Ecto neural progenitor cell (in vitro differentiated cells): ENCODE data around the gene KLHDC1.
A peak's percentile ranks its signal among the peaks of the same experiment; 100 is the strongest.
"Not testable (repeated sequence)": the region's sequence is repeated elsewhere in the genome, so short reads cannot be mapped to it uniquely, and the experiment has no call there.

Experiments used
- DNase-seq: peaks from one replicate; pipeline ENCODE4 v3.0.0-alpha.2; 2018; ENCODE audit warnings: low spot score

KLHDC1 gene

GRCh38 chr14:49692811-49693734 is at the start of gene KLHDC1:
KLHDC1 (plus strand) TSS chr14:49693120; CDS start chr14:49693195, 75 bp downstream.
- peak; percentile 80 for DNase-seq

- no peak for DNase-seq
These were observed 39.4 kb upstream of the KLHDC1 start for GRCh38 chr14:49653508-49653907.

GRCh38 chr14:49654511-49654910 is 38.4 kb upstream of the KLHDC1 start:
- DNase-seq = no peak

GRCh38 chr14:49657500-49657899 is 35.4 kb upstream of the KLHDC1 start:
- DNase-seq = not testable (repeated sequence)

- no peak for DNase-seq
These were observed 33.1 kb upstream of the KLHDC1 start for GRCh38 chr14:49659526-49660455.

- DNase-seq = no peak
These were observed 22.4 kb upstream of the KLHDC1 start for GRCh38 chr14:49670475-49670874.

- no peak for DNase-seq
These were observed 19.3 kb upstream of the KLHDC1 start for GRCh38 chr14:49673586-49673985.

GRCh38 chr14:49677643-49678042 is 15.3 kb upstream of the KLHDC1 start:
- no peak for DNase-seq

- DNase-seq = no peak
These were observed 13.6 kb upstream of the KLHDC1 start for GRCh38 chr14:49679271-49679670.

GRCh38 chr14:49686425-49686824 is 6.5 kb upstream of the KLHDC1 start:
- DNase-seq = no peak

GRCh38 chr14:49687942-49688700 is 4.8 kb upstream of the KLHDC1 start, which contains the start of gene POLE2:
POLE2 (minus strand) TSS chr14:49688214; CDS start chr14:49688203, 11 bp downstream.
- DNase-seq = peak; percentile 89

- DNase-seq = no peak
These were observed 4.3 kb upstream of the KLHDC1 start for GRCh38 chr14:49688701-49689030.

GRCh38 chr14:49691031-49691430 is 1.9 kb upstream of the KLHDC1 start:
- DNase-seq = no peak

GRCh38 chr14:49692193-49692757 is 645 bp upstream of the KLHDC1 start:
- no peak for DNase-seq

GRCh38 chr14:49693735-49694124 is 810 bp downstream of the KLHDC1 start:
- not testable (repeated sequence) for DNase-seq

- no peak for DNase-seq
These were observed 9.8 kb downstream of the KLHDC1 start for GRCh38 chr14:49702725-49703124.

GRCh38 chr14:49703965-49704364 is 11.0 kb downstream of the KLHDC1 start:
- no peak for DNase-seq

- DNase-seq = not testable (repeated sequence)
These were observed 11.6 kb downstream of the KLHDC1 start for GRCh38 chr14:49704471-49704870.

GRCh38 chr14:49710993-49711392 is 18.1 kb downstream of the KLHDC1 start:
- not testable (repeated sequence) for DNase-seq

GRCh38 chr14:49720744-49721143 is 27.8 kb downstream of the KLHDC1 start:
- DNase-seq = no peak

GRCh38 chr14:49721733-49722435 is 29.0 kb downstream of the KLHDC1 start:
- not testable (repeated sequence) for DNase-seq
